Esophagus squamous epithelium (tissue), 4 donors: Measurements from ENCODE around the gene INPP5D.

Source experiments
- CTCF ChIP-seq, 6 experiments: fragments of 450-650 bp in 4 of 6; fragments of 200-600 bp in 2 of 6; sonication (generic) in 2 of 6; IDR thresholded peaks; one replicate each; pipeline ENCODE4 v1.5.1; 2016 to 2019; ENCODE audit warnings: antibody characterized with exemption in 6 of 6, mild to moderate bottlenecking in 4 of 6, moderate library complexity in 4 of 6
- POLR2A ChIP-seq, 4 donors: fragments of 450-650 bp; IDR thresholded peaks; one replicate each; pipeline ENCODE4 v1.6.1; 2017; ENCODE audit warnings: antibody characterized with exemption in 4 of 4, mild to moderate bottlenecking in 4 of 4, moderate library complexity in 3 of 4

DNA sequence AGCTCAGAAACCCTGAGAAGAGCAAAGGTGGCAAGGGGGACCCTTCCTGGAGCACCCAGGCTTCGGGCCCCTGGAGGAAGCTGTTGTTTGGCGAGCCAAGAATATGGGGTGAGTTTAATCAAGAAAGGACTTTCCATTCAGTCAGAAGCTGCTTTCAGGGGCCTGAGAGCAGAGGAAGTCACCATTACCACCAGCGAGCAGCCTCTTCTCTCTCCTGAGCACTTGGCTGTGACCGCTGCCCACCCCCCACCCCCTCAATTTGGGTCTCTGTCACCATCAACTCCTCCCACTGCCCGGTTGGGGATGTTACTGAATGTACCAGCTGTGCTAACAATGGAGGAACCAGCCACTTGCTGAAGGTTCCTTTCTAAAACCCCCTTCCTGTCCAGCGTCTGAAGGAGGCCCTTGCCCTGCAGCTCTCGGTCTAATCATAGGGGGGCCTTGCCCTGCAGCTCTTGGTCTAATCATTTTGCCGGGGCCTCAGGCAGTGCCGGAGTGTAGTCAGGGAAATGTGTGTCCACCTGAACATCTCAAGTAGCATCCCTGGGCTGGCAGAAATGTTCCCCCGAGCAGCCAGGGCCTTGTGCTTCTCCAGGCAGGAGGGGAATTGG lies 943 bp downstream of the INPP5D start:
- TF ChIP-seq CTCF (IDR thresholded peaks at IDR 0.05) (no peak), POLR2A (IDR thresholded peaks at IDR 0.05) (peak in 1 of 4 donors; percentile 18)
